GM12864 (cell line): Measurements from ENCODE around the gene LRGUK.

Source experiments
- DNase-seq: peaks from one replicate; pipeline ENCODE4 v3.0.0-alpha.2; 2011; ENCODE audit warnings: low read depth
- H3K4me3 ChIP-seq: 2 replicates; pipeline ENCODE4 v1.5.1; 2011; ENCODE audit warnings: mild to moderate bottlenecking, low read depth, low read length, control low read depth
- TF ChIP-seq, protein P1 (sequence below): IDR thresholded peaks from 2 replicates; pipeline ENCODE4 v1.5.1; 2011; ENCODE audit warnings: low read depth, mild to moderate bottlenecking, moderate library complexity, low read length, control low read depth, inconsistent platforms; ENCODE audit errors: missing control alignments

LRGUK gene

GRCh38 chr7:134254311-134254710 lies 127.2 kb downstream of the LRGUK start:
- TF ChIP-seq, protein P1, sequence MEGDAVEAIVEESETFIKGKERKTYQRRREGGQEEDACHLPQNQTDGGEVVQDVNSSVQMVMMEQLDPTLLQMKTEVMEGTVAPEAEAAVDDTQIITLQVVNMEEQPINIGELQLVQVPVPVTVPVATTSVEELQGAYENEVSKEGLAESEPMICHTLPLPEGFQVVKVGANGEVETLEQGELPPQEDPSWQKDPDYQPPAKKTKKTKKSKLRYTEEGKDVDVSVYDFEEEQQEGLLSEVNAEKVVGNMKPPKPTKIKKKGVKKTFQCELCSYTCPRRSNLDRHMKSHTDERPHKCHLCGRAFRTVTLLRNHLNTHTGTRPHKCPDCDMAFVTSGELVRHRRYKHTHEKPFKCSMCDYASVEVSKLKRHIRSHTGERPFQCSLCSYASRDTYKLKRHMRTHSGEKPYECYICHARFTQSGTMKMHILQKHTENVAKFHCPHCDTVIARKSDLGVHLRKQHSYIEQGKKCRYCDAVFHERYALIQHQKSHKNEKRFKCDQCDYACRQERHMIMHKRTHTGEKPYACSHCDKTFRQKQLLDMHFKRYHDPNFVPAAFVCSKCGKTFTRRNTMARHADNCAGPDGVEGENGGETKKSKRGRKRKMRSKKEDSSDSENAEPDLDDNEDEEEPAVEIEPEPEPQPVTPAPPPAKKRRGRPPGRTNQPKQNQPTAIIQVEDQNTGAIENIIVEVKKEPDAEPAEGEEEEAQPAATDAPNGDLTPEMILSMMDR: no peak
- H3K4me3 ChIP-seq: no peak overlapping the region
- no peak for DNase-seq

DNA sequence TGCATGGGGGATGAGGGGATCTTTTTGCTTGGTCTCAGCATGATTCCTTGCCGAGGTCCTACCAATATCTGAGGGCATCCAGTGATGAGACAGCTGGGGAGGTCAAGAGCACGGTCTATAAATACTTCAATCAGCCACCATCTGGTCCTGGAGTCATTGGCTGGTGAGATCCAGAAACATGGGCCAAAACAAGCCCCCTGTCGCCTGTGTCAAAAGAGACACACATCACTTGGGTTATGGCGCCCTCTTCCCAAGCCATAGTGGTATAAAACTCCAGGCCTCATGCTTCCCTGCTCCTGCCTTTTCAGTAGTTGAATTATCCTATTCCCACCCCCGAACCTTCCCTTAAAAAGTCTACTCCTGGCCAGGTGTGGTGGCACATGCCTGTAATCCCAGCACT lies 128.7 kb downstream of the LRGUK start:
- no peak for DNase-seq
- TF ChIP-seq, protein P1: no peak
- no peak overlapping the region for H3K4me3 ChIP-seq

DNA sequence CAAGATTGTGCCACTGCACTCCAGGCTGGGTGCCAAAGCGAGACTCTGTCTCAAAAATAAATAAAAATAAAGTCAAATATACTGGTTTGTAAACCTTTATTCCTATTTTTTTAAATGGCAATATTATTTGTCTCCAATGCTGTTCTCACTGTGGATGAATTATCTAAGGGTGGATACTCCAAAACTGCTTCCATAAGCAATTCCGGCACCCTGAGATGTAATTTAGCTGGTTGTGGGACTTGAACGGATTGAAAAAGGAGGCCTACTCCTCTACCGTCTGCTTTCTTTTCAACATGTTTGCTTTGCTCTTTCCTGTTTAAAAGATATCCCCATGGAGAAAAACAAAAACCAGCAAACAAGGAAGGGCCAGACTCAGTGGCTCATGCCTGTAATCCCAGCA lies 135.2 kb downstream of the LRGUK start:
- DNase-seq: no peak
- TF ChIP-seq, protein P1: no peak
- H3K4me3 ChIP-seq: no peak overlapping the region

DNA sequence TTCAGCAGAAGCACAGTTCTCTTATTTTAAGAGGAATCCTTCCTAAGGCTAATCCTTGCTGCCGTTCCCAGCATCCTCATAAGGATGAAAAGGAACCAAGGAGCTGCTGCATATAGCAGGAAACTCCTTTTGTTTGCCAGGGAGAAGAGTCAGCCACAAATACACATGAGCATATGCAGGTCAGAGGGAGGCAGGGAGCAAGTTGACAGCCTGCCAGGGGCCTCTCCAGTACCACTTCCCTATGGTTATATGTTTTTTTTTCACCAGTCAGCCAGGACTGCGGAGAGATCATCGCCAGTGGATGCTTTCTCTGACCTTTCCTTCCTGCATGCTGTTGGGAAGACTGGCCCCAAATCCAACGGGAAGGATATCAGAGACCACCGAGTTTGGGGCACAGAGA lies 149.8 kb downstream of the LRGUK start:
- TF ChIP-seq, protein P1: no peak
- DNase-seq: no peak
- H3K4me3 ChIP-seq: no peak overlapping the region

DNA sequence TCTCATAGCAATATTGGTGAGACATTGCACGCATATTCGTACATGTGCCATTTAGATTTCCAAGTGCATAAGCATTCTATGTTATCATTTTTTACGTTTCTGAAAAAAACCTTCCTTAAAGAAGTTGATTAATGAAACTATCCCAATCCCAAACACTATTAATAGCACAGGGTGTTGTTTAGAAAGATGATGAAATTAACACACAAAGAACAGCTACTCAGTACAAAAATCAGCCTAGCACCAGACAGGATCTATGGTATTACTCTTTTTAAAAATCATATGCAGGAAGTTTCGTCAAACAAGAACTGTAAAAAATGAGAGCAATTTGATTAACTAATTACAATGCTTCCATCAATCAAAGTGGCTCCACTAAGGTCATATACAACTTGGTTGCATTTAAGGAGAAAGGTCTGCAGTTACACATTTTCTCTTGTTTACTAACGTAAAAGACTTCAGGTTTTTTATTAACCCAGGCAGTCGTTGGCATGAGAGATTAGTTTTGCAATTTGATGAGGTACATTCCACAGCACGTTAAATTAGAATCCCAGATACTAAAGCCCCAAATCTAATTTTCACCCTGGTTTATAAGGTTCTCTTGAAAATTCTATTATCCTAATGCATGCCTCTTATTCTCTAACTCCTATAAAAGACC lies 151.5 kb downstream of the LRGUK start:
- TF ChIP-seq, protein P1: no peak
- no peak for DNase-seq
- no peak overlapping the region for H3K4me3 ChIP-seq

DNA sequence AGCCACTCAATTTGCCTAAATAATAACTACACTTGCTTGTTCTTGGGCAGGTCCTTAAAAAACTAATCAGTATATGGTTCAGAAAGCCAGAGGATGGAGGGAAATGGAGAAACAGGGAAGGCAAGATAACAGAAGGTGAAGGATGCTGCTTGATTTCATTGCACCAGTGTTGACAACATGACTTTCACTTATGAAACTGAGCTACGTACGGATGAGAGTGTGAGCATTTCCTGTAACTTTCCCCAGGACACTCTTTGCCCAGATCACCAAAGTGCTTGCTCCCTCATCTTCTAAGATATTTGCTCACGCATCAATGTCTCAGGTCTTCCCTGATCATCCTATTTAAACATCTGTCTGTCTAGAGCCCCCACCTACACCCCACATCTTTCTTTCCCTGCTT lies 152.2 kb downstream of the LRGUK start:
- TF ChIP-seq, protein P1: no peak
- no peak overlapping the region for H3K4me3 ChIP-seq
- DNase-seq: no peak

- DNase-seq: no peak
- H3K4me3 ChIP-seq: no peak overlapping the region
- TF ChIP-seq, protein P1: no peak
Observed at GRCh38 chr7:134279898-134280297, 152.8 kb downstream of the LRGUK start.
